Endodermal cell (in vitro differentiated cells): Measurements from ENCODE around the gene ENG. TPM values are rescaled to one million over a fixed set of nuclear protein-coding genes. Genes with fewer than 3 reads are reported as not detected.
A peak's percentile ranks its signal among the peaks of the same experiment; 100 is the strongest.

Source experiments
- DNase-seq: peaks from one replicate; pipeline ENCODE4 v3.0.0-alpha.2; 2017
- H3K27ac ChIP-seq: 2 replicates; pipeline ENCODE4 v1.5.1; 2013; ENCODE audit warnings: mild to moderate bottlenecking, low read depth, low read length, moderate library complexity
- H3K27me3 ChIP-seq: 2 replicates; pipeline ENCODE4 v1.6.1; 2013; ENCODE audit warnings: mild to moderate bottlenecking, low read length, moderate library complexity; ENCODE audit not compliant: insufficient read depth, control insufficient read depth, poor library complexity, severe bottlenecking
- H3K36me3 ChIP-seq: 2 replicates; pipeline ENCODE4 v1.7.0; 2013; ENCODE audit warnings: mild to moderate bottlenecking, low read length, moderate library complexity; ENCODE audit not compliant: control insufficient read depth, insufficient read depth
- H3K4me1 ChIP-seq: one replicate; pipeline ENCODE4 v1.7.0; 2013; ENCODE audit warnings: low read length; ENCODE audit not compliant: control insufficient read depth, insufficient read depth
- H3K4me3 ChIP-seq: 2 replicates; pipeline ENCODE4 v1.5.1; 2013; ENCODE audit warnings: mild to moderate bottlenecking, low read length, moderate library complexity
- H3K9ac ChIP-seq: 2 replicates; pipeline ENCODE4 v1.6.1; 2013; ENCODE audit warnings: mild to moderate bottlenecking, low read length, moderate library complexity; ENCODE audit not compliant: poor library complexity, severe bottlenecking; ENCODE audit errors: extremely low read depth
- H3K9me3 ChIP-seq: 2 replicates; pipeline ENCODE4 v1.6.1; 2013; ENCODE audit warnings: mild to moderate bottlenecking, low read length, moderate library complexity; ENCODE audit not compliant: control insufficient read depth
- H3K27ac Mint-ChIP-seq: 2 replicates; pipeline ENCODE4 v1.8.0; 2020; ENCODE audit warnings: mixed read lengths
- H3K27me3 Mint-ChIP-seq: 2 replicates; pipeline ENCODE4 v1.8.0; 2021; ENCODE audit warnings: mild to moderate bottlenecking, mixed read lengths; ENCODE audit not compliant: insufficient read depth
- H3K36me3 Mint-ChIP-seq: 2 replicates; pipeline ENCODE4 v1.8.0; 2020; ENCODE audit warnings: low read depth, mixed read lengths
- H3K4me1 Mint-ChIP-seq: 2 replicates; pipeline ENCODE4 v1.8.0; 2020; ENCODE audit warnings: mixed read lengths
- H3K4me3 Mint-ChIP-seq: 2 replicates; pipeline ENCODE4 v1.8.0; 2020; ENCODE audit warnings: mild to moderate bottlenecking, moderate library complexity, mixed read lengths
- H3K9me3 Mint-ChIP-seq: 2 replicates; pipeline ENCODE4 v1.8.0; 2020; ENCODE audit warnings: mild to moderate bottlenecking, mixed read lengths
- CTCF ChIP-seq: fragments of 200-600 bp; sonication (generic); conservative IDR thresholded peaks from 2 replicates; pipeline ENCODE4 v1.5.0; 2021; ENCODE audit warnings: antibody characterized with exemption, mild to moderate bottlenecking
- WGBS, 2 experiments: methylation state at CpG; one replicate each; pipeline versions ENCODE4 v1.1.5 to v1.1.7; 2013; ENCODE audit warnings: missing lambda C conversion rate in 2 of 2, mixed read lengths in 1 of 2; ENCODE audit not compliant: insufficient coverage in 1 of 2, insufficient read length in 1 of 2; 5-methylcytosine and 5-hydroxymethylcytosine counted together
- total RNA-seq, 2 donors: library from RNA; stranded (reverse); fragmentation: NEBNext Ultra II Directional in 1 of 2; extraction: Animal tissue kit (Norgen Biotek cat#: 25700) in 1 of 2; gene quantifications; 2 replicates in 1 of 2; 3 replicates in 1 of 2; pipeline ENCODE4 v1.2.1, GENCODE V29; 2021

Gene ENG
- total RNA-seq, 2 donors from 2014 or later: 2.2 to 2.4 TPM

- no peak overlapping the region for H3K27ac Mint-ChIP-seq
- no peak for TF ChIP-seq CTCF
- H3K27me3 Mint-ChIP-seq: no peaks in the 10 kb centered on the region
- Histone ChIP-seq H3K36me3 (no peaks in the 10 kb centered on the region), H3K27me3 (no peaks in the 10 kb centered on the region), H3K4me3 (no peak overlapping the region), H3K9ac (no peak overlapping the region), H3K27ac (peak overlapping the region; percentile 74), H3K9me3 (no peaks in the 10 kb centered on the region), H3K4me1 (peaks cover 3% of the 10 kb centered on the region)
- H3K4me1 Mint-ChIP-seq: peaks cover 5% of the 10 kb centered on the region
- WGBS, 2 experiments: 92 to 94% methylated on average over 11 to 20 of the region's 20 CpGs
- no peak for DNase-seq
- no peaks in the 10 kb centered on the region for H3K9me3 Mint-ChIP-seq
- no peak overlapping the region for H3K4me3 Mint-ChIP-seq
- H3K36me3 Mint-ChIP-seq: no peaks in the 10 kb centered on the region
These were observed 18.1 kb upstream of the ENG start for GRCh38 chr9:127872369-127873222.

- no peak for DNase-seq
- Mint-ChIP-seq H3K27ac (no peak overlapping the region), H3K4me3 (no peak overlapping the region), H3K27me3 (no peaks in the 10 kb centered on the region), H3K36me3 (no peaks in the 10 kb centered on the region), H3K9me3 (no peaks in the 10 kb centered on the region), H3K4me1 (no peaks in the 10 kb centered on the region)
- no peaks in the 10 kb centered on the region for H3K27me3 ChIP-seq
- H3K9ac ChIP-seq: no peak overlapping the region
- H3K9me3 ChIP-seq: no peaks in the 10 kb centered on the region
- WGBS, 2 experiments: 86 to 88% methylated on average over 6 to 9 of the region's 9 CpGs
- no peak overlapping the region for H3K4me3 ChIP-seq
- TF ChIP-seq CTCF: no peak
- H3K4me1 ChIP-seq: no peaks in the 10 kb centered on the region
- no peaks in the 10 kb centered on the region for H3K36me3 ChIP-seq
- no peak overlapping the region for H3K27ac ChIP-seq
These were observed 17.1 kb upstream of the ENG start for GRCh38 chr9:127871531-127871930.

GRCh38 chr9:127870887-127871286, 16.4 kb upstream of the ENG start:
- Histone ChIP-seq H3K4me1 (no peaks in the 10 kb centered on the region), H3K27ac (no peak overlapping the region), H3K9me3 (no peaks in the 10 kb centered on the region), H3K36me3 (no peaks in the 10 kb centered on the region), H3K9ac (no peak overlapping the region), H3K27me3 (no peaks in the 10 kb centered on the region), H3K4me3 (no peak overlapping the region)
- Mint-ChIP-seq H3K4me1 (peaks cover 1% of the 10 kb centered on the region), H3K27me3 (no peaks in the 10 kb centered on the region), H3K9me3 (no peaks in the 10 kb centered on the region), H3K4me3 (no peak overlapping the region), H3K36me3 (no peaks in the 10 kb centered on the region), H3K27ac (no peak overlapping the region)
- no peak for DNase-seq
- TF ChIP-seq CTCF: no peak
- WGBS, 2 experiments: 89 to 93% methylated on average over 10 to 12 of the region's 12 CpGs
